Effector CD8-positive, alpha-beta T cell (primary cell): ENCODE results near the gene SEC11C.
A peak's percentile ranks its signal among the peaks of the same experiment; 100 is the strongest.
"Not testable (repeated sequence)": the region's sequence is repeated elsewhere in the genome, so short reads cannot be mapped to it uniquely, and the experiment has no call there.

Experiments used
- DNase-seq: peaks from one replicate; lab custom pipeline; 2025; lab: John Stamatoyannopoulos, UW
- total RNA-seq, 4 experiments: gene quantifications; one replicate each; lab custom pipeline; 2026; lab: John Stamatoyannopoulos, UW

SEC11C gene
- 26.2 to 68.7 (median 38.6) reads per million in 4 experiments for total RNA-seq

GRCh38 chr18:59139615-59140301 is at the start of gene SEC11C:
SEC11C (plus strand) TSS chr18:59139884; CDS start chr18:59139949, 65 bp downstream.
- peak; percentile 91 for DNase-seq

GRCh38 chr18:59090966-59091603 is 48.6 kb upstream of the SEC11C start:
- DNase-seq: no peak

GRCh38 chr18:59093668-59094067 is 46.0 kb upstream of the SEC11C start:
- DNase-seq: no peak

DNA sequence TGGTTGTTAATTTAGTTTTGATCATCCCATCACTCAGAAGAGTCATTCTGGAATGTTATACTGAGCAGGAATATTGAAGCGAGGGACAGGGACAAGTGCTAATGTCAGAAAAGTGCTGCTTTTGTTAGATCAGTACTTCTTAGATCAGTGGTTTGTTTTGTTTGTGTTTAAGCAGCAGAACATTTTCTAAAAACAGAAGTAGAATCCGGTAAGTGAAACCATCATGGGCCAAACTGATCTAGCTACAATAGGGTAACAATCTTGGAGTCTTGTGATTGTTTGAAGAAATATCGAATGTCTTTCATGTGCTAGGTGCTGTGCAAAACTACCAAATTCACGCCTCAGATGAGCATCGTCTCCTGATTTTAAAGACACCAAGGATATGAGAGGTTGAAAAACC is 45.1 kb upstream of the SEC11C start:
- DNase-seq: no peak

DNA sequence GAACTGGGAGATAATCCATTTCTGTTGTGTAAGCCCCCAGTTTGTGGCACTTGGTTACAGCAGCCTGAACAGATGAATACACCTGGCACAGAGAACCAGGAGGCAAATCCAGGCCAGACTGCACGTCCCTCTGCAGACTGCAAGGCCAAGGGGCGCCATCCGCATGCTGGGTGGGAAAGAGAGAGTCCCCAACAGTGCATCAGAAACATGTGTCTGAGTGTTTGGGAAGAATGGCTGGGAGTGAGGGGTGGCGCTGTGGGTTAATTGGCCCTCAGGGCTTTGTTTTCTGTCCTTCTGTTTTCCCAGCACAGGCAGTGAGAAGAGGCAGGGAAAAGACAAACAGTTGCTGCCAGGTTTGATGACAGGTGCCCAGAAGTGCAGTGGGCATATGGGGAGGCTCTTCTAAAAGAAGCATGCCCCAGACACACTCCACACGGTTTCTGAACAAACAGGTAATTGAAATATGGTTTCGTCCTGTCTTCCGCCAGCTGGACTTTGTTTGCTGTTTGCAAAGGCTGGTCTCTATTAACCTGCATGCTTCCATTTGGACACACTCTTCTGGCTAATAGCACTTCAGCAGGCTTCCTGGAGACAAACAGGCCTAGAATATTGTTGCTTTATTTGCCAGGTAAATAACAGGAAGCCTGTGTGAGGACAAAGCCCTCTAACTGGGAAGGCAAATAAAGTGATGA is 43.4 kb upstream of the SEC11C start:
- DNase-seq: no peak

DNA sequence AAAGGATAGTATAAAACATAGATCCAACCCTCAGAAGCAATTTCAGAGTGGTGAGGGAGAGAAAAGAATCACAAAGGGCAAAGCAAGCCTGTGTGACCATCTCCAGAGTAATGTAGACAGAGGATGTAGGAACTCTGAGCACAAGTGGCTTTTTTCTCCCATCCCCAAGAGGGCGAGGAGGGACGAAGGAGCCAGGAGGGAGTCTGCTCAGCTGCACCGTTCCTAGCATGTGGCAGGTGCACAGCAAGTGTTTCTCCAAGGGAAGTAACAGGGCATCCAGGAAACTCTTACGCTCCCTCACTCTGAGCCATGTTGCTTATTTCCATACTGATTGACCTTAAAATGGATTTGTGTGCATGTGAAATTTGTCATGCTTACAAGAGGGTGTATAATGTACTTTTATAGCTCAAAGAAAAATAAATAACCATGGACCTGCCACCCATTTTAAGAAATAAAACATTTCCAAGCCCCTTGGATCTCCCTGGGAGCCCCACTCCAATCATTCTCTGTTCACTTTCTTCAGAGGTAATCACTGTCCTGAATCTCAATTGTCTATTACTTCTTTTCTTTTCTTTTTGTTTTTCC is 37.8 kb upstream of the SEC11C start:
- DNase-seq: no peak

DNA sequence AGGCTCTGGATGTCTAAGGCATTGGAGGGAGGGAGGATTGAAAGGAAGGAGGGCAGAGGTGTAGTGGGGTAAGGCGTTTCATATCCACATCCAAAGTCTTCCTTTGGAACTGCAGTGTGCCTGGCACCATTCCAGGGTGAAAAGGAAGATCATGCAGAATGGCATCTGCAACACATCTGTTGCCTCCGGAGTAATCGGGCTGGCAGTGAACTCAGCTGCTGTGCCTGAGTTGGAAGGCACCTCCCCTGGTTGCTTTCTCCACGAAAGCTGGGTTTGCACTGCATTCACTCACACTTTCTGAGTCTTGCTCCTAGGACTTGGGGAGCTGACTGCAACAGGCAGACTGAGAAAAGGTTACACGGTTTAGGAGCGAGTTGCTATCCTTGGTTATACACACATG is 30.3 kb upstream of the SEC11C start:
- no peak for DNase-seq

GRCh38 chr18:59114160-59114559 is 25.5 kb upstream of the SEC11C start:
- DNase-seq: no peak

DNA sequence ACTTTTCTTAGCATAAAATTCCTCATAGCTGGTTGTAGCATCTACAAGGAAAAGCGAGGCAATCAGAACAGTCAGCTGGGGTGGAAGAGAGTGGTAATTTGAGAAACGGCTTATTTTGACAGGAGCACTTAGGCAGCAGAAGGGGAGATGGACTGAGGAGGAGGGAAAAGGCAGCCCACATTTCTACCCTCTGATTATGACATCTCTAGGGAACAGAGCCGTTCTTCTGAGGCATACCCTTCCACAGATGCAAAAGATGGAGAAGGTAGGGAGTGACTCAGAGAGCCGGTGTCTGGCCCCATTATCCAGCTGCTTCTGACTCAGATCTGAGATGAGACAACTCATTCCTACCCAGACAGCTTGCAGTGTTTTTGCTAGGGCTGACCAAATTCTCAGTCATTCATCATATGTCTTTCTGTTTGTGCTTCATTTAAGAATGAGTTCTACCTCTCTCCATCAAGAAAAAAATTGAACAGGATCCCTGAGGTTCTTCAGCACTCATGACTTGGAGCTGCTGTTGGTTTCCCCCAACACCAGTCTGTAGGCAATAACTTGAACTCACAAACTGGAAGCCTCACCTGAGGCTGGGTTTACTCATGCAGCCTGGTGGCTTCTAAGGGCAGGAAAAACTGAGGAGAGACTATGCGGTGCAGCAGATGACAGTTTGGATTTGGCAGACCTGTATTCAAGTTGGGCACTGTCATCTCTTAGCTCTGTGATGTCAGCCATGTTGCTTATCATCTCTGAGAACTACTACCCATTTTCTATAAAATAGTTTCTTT is 15.9 kb upstream of the SEC11C start:
- DNase-seq: no peak

DNA sequence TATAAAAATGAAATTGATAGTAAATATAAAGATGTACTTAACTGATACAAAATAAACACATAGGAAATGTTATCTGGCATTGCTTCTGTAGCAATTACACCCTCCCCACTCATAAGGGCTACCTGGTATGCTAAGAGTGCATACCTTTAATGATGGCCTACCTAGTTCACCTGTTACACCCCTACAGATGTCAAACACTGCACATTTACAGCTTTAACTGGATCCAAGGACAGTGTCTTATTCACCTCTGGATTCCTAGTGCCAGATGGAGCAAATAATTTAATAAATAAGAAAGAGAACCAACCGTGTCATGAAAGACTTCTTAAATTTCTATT is 15.3 kb upstream of the SEC11C start:
- no peak for DNase-seq

DNA sequence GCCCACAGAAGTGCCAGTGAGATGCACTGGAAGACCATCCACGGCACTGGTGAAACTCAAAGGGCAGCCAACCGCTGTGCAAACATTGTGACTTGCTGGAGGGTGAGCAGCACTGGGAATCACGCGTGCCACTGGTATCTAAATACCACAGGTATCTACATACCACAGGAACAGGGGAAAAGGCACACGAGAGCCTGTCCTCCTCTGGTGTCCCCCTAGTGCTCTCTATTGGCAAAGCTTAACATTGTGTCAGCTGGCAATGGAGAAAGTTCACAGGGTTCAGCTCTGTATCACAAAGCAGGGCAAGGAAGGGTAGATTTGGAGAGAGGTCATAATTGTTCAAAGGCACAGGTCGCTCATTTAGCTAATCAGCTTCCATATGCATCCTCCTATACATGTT is 12.6 kb upstream of the SEC11C start:
- DNase-seq: no peak

GRCh38 chr18:59129951-59130703 is 9.6 kb upstream of the SEC11C start:
- DNase-seq: no peak

GRCh38 chr18:59132810-59133465 is 6.7 kb upstream of the SEC11C start:
- no peak for DNase-seq

DNA sequence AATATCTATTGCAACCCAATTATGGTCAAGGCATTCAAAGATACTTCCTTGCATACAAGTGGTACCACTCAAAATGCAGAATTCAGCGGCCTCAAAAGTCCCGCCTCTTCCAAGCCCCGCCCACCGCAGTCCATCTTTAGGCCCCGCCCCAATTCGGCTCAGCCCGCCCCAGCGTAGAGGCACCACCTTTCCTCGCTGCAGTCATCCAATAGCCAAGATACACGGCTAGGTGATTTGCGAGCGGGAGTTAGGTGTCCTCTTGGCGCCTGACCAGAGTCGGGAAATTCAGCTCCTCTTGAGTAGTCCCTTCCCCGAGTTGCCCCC is 431 bp upstream of the SEC11C start:
- DNase-seq: peak; percentile 87

- no peak for DNase-seq
Measured at GRCh38 chr18:59140302-59140885, 710 bp downstream of the SEC11C start.

- DNase-seq: no peak
Measured at GRCh38 chr18:59141294-59142068, 1.8 kb downstream of the SEC11C start.

DNA sequence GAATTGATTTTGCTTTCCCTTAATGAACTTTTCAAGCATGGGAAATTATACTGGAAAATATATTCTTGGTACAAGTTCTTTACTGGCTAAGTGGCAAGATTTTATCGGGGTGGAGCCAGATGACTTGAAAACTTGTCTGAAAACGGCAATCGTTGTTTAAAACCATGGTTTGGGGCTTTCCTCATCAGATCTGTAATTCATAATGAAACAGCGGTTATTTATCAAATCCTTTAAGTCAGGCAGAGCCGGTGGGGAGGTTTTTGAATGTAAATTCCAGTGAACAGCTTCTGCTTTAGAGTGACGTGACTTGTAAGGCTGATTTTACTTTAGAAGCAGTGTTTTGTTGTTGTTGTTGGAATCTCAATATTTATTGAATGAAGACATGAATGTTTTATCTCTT is 2.6 kb downstream of the SEC11C start:
- DNase-seq: no peak

DNA sequence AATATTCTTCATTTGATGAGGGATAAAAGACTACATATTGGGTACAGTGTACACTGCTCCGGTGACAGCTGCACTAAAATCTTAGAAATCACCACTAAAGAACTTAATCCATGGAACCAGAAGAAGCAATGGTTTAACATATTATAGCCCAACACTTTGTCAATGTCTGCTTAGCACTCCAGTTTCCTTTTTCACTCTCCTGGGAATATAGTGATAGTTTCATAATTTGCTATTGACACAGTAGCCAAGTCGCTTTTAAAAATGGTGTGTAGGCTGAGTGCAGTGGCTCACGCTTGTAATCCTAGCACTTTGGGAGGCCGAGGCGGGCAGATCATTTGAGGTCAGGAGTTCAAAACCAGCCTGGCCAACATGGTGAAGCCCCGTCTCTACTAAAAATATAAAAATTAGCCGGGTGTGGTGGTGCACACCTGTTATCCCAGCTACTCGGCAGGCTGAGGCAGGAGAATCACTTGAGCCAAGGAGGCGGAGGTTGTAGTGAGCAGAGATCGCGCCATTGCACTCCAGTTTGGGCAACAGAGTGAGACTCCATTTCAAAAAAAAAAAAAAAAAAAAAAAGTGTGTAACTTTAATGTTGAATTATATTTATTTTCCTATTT is 3.2 kb downstream of the SEC11C start:
- DNase-seq: not testable (repeated sequence)

DNA sequence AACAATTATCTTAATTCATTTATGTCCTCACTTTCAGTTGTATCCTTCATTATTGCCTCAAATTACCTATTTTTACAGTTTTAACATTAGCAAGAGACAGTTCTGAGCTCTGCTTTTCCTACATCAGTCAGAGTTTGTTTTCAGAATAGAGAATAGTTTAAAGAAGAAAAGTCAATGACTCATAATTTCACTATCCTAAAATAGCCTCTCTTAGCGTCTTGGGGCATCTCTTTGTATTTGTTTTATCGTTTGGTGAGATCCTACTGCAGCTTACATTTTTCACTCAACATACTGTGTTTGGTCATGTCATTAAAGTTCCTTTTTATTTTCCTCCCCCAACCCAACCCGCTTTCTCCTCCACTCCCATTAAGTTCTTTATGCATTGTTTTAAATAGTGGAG is 3.8 kb downstream of the SEC11C start:
- no peak for DNase-seq
